Chondrocyte (in vitro differentiated cells): Measurements from ENCODE around the gene MATK. TPM values are rescaled to one million over a fixed set of nuclear protein-coding genes. Genes with fewer than 3 reads are reported as not detected.
A peak's percentile ranks its signal among the peaks of the same experiment; 100 is the strongest.

Source experiments
- DNase-seq: peaks from one replicate; pipeline ENCODE4 v3.0.0; 2021; ENCODE audit warnings: mixed read lengths, low spot score
- H3K27ac Mint-ChIP-seq: one replicate; pipeline ENCODE4 v1.8.0; 2021; ENCODE audit warnings: mild to moderate bottlenecking, moderate library complexity, mixed read lengths; ENCODE audit not compliant: unreplicated experiment
- H3K27me3 Mint-ChIP-seq: 2 replicates; pipeline ENCODE4 v1.8.0; 2021; ENCODE audit warnings: low read depth, mixed read lengths
- H3K36me3 Mint-ChIP-seq: 2 replicates; pipeline ENCODE4 v1.8.0; 2021; ENCODE audit warnings: low read depth, mixed read lengths
- H3K4me1 Mint-ChIP-seq: 2 replicates; pipeline ENCODE4 v1.8.0; 2021; ENCODE audit warnings: low read depth, mild to moderate bottlenecking, mixed read lengths
- H3K4me3 Mint-ChIP-seq: one replicate; pipeline ENCODE4 v1.8.0; 2021; ENCODE audit warnings: mild to moderate bottlenecking, moderate library complexity, mixed read lengths; ENCODE audit not compliant: unreplicated experiment
- H3K9me3 Mint-ChIP-seq: 2 replicates; pipeline ENCODE4 v1.8.0; 2021; ENCODE audit warnings: low read depth, mixed read lengths
- CTCF ChIP-seq: fragments of 200-600 bp; sonication (generic); IDR thresholded peaks from 2 replicates; pipeline ENCODE4 v1.5.0; 2021; ENCODE audit warnings: antibody characterized with exemption, mild to moderate bottlenecking, moderate library complexity
- total RNA-seq: library from RNA; stranded (reverse); gene quantifications from 3 replicates; pipeline ENCODE4 v1.2.1, GENCODE V29; 2021

MATK gene
- total RNA-seq, 1 donor from 2014 or later = not detected

GRCh38 chr19:3733549-3734309 is 52.5 kb downstream of the MATK start:
- H3K36me3 Mint-ChIP-seq = no peaks in the 10 kb centered on the region

GRCh38 chr19:3732108-3732507 is 54.1 kb downstream of the MATK start:
- Mint-ChIP-seq H3K4me3 (no peak overlapping the region), H3K36me3 (no peaks in the 10 kb centered on the region), H3K27ac (no peak overlapping the region), H3K9me3 (no peaks in the 10 kb centered on the region), H3K4me1 (no peaks in the 10 kb centered on the region), H3K27me3 (peaks cover 6% of the 10 kb centered on the region)
- peak; percentile 28 for TF ChIP-seq CTCF
- DNase-seq = no peak

More at GRCh38 chr19:3733549-3734309, 52.5 kb downstream of the MATK start:
- Mint-ChIP-seq H3K4me3 (no peak overlapping the region), H3K4me1 (no peaks in the 10 kb centered on the region), H3K27ac (no peak overlapping the region), H3K27me3 (peaks cover 10% of the 10 kb centered on the region), H3K9me3 (no peaks in the 10 kb centered on the region)
- no peak for TF ChIP-seq CTCF
- DNase-seq = no peak

DNA sequence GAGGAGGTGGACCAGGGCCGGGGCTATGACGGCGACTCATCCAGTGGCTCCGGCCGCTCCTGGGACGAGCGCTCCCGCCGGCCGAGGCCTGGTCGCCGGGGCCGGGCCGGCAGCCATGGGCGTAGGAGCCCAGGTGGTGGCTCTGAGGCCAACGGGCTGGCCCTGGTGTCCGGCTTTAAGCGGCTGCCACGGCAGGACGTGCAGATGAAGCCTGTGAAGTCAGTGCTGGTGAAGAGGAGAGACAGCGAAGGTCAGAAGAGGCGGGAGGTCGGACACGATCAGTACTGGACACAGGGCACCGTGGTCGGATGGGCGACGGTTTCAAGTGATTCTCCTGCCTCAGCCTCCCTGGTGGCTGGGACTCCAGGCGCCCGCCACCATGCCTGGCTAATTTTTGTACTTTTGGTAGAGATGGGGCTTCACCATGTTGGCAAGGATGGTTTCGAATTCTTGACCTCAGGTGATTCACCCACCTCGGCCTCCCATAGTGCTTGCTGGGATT is 55.7 kb downstream of the MATK start:
- DNase-seq = no peak
- no peaks in the 10 kb centered on the region for H3K9me3 Mint-ChIP-seq
- H3K27me3 Mint-ChIP-seq = peaks cover 1% of the 10 kb centered on the region
- H3K4me3 Mint-ChIP-seq = no peak overlapping the region
- TF ChIP-seq CTCF = no peak
- H3K36me3 Mint-ChIP-seq = no peaks in the 10 kb centered on the region
- no peaks in the 10 kb centered on the region for H3K4me1 Mint-ChIP-seq
- no peak overlapping the region for H3K27ac Mint-ChIP-seq

Other genes starting within 250 kb of the MATK start
- 0.35 to 0.65 TPM (median 0.56 TPM) in 3 replicates for gene TEKTIP1, start 247.2 kb downstream of the MATK start, total RNA-seq
- gene MFSD12, start 228.8 kb downstream of the MATK start, total RNA-seq = 65.8 to 101 TPM (median 98.4 TPM) in 3 replicates
- gene HMG20B, start 213.4 kb downstream of the MATK start, total RNA-seq = 60.9 to 69.3 TPM (median 68.2 TPM) in 3 replicates
- gene GIPC3, start 200.9 kb downstream of the MATK start, total RNA-seq = 0.15 to 3.3 TPM (median 2.2 TPM) in 3 replicates
- 5.4 to 5.8 TPM in 2 of 3 replicates, not detected in the other for gene TBXA2R, start 179.5 kb downstream of the MATK start, total RNA-seq
- gene CACTIN, start 159.6 kb downstream of the MATK start, total RNA-seq = 18.6 to 22.0 TPM (median 19.5 TPM) in 3 replicates
- gene PIP5K1C, start 85.9 kb downstream of the MATK start, total RNA-seq = 81.0 to 98.4 TPM (median 85.5 TPM) in 3 replicates
- gene TJP3, start 78.0 kb downstream of the MATK start, total RNA-seq = not detected in 3 replicates
- gene APBA3, start 24.7 kb downstream of the MATK start, total RNA-seq = 17.8 to 20.4 TPM (median 18.2 TPM) in 3 replicates
- 41.6 to 52.4 TPM (median 42.9 TPM) in 3 replicates for gene MRPL54, start 23.7 kb downstream of the MATK start, total RNA-seq
- gene RAX2, start 14.2 kb downstream of the MATK start, total RNA-seq = not detected in 3 replicates
- gene ZFR2, start 82.7 kb upstream of the MATK start, total RNA-seq = not detected in 3 replicates
- gene ATCAY, start 94.3 kb upstream of the MATK start, total RNA-seq = not detected in 3 replicates
- not detected in 3 replicates for gene NMRK2, start 146.7 kb upstream of the MATK start, total RNA-seq
- gene DAPK3, start 184.7 kb upstream of the MATK start, total RNA-seq = 131 to 185 TPM (median 170 TPM) in 3 replicates
- 2,036 to 2,432 TPM (median 2,370 TPM) in 3 replicates for gene EEF2, start 199.1 kb upstream of the MATK start, total RNA-seq
- gene PIAS4, start 221.4 kb upstream of the MATK start, total RNA-seq = 26.3 to 29.7 TPM (median 26.7 TPM) in 3 replicates